Cerebellar nuclear complex (tissue), 1 donor: Measurements from ENCODE around the gene ARPC2.

Experiments used
- DNase-seq, 2 experiments: peaks; one replicate each; lab custom pipeline; 2025; lab: John Stamatoyannopoulos, UW

ARPC2 gene

DNA sequence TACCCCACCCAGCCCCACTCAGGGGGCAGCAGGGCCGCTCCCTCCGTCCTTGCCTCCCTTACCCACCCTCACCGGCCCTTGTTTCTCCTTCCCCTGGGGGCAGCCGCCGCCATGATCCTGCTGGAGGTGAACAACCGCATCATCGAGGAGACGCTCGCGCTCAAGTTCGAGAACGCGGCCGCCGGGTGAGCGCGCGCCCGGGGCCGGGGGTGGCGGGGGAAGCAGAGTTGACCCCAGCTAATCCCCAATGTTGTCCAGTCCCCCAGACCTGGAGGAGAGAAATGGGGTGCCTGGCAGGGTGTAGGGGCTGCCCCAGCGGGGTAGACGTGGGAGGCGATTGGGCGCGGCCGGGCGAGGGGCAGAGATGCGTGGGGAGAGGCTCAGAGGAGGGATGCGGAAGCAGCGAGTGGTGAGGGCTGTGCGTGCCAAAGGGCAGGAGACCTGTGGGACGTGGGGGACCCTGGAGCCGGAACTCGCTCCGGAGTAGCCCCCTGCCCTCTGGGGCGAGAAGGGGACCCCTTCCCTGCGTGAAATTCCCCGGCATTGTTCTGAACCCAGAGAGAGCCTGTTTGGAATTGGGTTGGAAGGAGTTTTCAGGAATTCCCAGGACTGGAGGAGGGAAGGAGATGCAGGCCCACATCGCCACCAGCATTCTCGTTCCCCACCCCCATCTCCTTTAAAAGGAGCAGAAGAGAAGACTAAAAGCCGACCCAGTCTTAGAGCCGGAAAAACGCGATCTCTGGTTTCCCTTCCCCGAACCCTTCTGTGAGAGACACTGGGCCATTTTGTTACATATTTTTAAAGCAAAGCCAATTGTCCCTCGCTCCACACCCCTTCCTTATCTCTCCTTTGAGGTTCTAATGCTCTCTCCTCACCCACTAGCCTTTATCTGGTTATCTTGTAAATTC, 625 bp downstream of the ARPC2 start:
- no peak for DNase-seq

DNA sequence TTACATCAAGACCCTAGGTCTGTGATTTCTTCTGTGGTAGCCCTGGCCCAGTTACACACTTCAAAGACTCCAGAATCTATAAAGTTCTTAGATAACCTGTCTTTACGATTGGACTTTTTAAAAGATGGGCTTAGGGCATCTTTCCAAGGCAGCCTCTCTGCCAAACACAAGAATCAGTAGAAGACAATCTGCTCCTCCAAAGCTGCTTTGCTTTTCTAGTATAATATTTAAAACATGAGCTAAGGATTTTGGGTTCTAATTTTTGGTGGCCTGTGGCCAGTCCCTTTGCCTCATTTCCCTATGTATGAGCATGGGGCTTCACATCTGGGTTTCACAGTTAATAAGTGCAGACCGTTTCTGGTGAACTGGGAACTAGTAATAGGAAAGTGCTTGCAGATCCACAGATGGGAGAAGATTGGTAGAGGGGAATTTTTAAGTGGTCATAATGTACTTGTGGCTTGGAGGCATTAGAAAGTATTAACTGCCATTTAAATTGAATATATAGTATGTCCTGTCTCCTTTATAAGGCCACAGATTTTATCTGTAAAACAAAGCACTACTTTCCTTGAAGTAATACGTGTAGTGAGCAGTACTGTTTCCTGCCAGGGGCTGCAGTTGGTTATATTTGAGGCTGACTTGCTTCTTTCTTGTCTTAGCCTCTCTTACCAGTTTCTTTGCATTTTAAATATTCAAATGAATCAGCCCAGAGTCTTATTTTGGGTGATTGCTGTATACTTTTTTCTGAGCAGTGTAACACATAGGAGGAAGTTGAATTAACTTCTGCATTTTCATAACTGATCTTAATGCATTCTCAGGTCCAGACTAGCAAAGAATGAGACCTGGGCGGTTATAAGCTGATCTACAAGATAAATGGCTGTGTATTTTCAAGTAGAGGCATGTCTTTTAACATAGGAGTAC, 1.5 kb downstream of the ARPC2 start:
- no peak for DNase-seq

DNA sequence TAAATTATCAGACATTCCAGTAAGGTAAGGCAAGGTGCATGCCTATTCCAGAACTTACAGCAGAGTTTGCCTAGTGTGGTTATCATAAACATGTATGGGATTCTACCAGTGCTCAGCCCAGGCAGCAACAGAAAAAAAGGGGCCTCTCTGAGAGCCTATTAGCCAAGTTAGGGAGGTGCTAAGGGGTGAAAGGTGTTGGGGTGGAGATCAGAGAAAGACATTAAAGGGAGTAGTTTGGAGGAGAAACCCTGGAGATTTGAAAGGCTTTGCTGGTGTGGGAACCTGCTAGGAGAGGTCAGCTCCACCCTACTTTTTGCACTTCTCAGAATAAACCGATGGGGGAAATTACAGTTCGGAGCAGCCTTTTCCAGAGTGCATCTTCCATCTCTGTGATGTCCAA, 2.9 kb downstream of the ARPC2 start:
- DNase-seq = no peak

DNA sequence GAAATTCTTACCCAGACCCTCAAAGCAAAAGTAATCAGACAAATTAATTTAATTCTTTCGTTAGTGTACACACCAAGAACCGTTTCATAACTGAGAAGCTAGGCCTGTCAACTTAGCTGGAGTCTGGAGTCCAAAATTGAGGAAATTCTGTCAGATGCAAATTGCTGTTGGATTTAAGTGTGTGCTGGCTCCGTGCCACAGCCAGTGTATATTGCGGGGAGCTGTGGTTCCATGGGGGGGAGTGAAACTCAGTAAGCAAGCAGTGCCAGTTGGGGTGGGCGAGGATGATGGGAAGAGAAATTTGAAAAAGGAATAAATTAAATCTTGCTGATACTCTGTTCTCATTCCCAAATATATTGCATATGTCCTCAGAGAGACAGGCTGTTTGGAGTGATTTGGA, 4.0 kb downstream of the ARPC2 start:
- no peak for DNase-seq

DNA sequence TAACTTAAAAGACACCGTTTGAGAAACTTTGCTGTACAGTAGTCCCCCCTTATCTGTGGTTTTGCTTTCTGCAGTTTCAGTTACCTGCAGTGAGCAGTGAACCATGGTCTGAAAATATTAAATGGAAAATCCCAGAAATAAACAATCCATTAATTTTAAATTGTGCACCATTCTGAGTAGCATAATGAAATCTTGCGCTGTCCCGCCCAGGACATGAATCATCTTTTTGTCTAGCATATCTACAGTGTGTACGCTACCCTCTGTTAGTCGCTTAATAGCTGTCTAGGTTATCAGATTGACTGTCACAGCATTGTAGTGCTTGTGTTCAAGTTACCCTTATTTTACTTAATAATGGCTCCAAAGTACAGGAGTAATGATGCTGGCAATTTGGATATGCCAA, 6.1 kb downstream of the ARPC2 start:
- DNase-seq = no peak

DNA sequence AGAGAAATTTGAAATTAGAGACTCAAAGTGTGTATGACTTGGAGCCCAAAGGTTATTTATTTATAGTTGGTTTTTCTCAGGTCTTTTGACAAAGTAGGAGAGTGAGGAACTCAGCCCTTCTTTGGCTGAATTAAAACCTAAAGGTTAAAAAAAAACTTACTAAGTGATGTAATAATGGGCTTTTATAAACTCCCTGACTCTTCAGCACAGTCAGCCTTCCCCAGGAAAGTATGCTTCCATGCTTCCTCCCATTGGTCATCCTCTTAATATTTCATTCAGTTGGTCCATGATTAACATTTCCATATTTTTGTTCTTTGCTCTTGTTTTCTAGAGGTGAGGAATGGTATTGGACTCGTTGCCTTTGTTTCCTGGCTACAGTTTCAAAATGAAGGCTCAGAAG, 7.2 kb downstream of the ARPC2 start:
- DNase-seq = no peak

DNA sequence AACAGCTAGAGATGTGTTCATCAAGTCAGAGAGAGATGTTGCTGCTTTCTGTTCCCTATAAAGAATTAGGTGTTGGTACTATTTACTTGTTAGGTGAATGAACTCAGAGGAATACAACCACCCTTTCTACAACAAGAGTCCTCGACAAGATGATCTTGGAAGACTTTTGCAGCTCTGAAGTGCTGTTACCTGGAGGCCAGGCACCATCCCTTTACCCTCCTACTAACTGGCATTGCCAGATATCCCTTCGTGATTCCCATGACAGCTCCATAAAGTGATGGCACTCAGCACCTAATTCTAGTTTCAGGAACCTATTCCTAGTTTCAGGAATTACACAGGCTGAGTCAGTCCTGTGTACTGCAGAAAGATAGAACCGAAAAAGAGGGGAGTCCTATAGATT, 9.9 kb downstream of the ARPC2 start:
- DNase-seq = no peak

DNA sequence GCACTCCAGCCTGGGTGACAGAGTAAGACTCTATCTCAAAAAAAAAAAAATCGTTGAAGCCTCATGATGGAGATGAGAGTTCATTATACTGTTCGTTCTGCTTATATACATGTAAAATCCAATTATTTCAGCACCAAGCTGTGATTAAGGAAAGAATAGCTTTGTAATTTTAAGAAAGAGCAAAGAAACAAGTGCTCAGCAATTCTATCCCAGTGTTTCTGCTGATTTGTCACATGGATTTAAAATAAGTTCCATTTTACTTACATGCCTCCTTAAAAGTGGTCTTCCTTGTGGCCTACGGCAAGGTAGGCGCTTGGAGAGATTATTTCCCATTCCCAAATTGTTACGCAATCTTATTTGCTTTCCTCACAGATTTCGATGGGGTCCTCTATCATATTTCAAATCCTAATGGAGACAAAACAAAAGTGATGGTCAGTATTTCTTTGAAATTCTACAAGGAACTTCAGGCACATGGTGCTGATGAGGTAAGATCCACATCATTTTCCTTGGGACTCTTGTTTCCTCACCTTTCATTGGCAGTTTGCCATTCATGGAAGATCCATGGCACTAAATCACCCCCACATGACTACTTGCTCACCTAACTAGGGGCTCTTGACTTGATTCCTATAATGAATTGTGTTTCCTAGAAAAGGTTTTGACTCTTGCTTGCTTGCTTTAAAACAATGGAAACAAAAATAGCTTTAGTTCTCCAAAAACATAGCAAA, 11.5 kb downstream of the ARPC2 start:
- DNase-seq = no peak

DNA sequence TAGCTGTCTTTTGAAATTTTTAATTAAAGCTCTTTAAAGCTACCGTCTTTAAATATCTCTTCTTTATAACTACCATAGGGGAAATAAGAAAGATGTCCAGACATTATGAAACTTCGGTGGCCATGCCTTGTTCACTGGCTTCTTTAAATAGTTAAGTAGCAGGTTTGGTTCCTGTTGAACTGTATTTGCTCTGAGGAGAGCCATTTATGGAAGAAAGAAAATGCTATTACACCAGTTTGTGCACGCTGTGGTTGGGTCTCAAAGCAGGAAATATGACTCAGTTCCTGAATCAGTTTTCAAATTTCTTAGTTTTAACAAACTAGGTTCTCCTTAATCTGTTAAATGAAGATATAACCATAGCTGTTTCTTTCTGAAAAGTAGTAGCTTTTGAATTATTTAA, 12.2 kb downstream of the ARPC2 start:
- DNase-seq = no peak

DNA sequence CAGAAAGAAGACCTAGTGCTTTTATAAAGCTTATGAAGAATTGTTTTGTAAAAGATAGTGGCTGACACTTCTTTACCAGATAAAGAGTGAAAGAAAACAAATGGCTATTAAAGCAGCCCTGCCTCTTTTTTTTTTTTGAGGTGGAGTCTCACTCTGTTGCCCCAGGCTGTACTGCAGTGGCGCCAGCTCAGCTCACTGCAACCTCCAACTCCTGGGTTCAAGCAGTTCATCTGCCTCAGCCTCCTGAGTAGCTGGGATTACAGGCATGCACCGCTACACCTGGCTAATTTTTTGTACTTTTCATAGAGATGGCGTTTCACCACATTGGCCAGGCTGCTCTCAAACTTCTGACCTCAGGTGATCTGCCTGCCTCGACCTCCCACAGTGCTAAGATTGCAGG, 12.9 kb downstream of the ARPC2 start:
- no peak for DNase-seq

DNA sequence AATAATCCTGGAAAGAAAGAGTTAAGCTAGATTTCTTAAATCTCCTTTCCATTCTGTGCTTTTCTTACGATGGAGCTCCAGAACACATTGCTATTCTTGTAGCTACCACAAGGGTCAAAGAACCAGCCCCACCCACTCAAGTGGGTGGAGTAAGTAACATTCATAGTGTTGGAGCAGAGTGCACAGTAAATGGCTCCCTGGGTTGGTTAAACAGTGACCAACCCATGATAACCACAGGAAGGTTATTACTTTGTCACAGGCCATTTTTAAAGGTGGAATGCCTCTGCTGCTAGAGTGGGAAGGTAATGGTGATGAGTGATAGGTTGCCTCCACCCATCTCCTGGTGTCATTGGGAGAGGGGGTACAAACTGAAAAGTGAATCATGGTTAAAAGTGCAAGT, 13.9 kb downstream of the ARPC2 start:
- no peak for DNase-seq

DNA sequence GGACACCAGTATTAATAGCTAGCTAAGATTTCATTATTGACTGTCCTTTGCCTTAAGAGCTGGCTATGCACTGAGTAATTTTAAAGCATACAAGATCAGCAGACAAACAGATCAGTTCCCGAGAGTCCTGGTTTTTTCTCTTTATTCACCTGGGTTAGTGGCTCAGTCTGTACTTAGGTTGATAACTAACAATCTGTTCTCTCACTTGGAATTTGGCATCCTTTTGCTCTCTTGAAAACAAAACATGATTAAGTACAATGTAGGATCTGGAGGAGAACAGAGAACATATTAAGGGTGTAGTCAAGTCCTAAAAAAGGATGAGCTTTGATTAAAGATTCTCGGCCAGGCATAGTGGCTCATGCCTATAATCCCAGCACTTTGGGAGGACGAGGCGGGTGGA, 16.6 kb downstream of the ARPC2 start:
- no peak for DNase-seq

DNA sequence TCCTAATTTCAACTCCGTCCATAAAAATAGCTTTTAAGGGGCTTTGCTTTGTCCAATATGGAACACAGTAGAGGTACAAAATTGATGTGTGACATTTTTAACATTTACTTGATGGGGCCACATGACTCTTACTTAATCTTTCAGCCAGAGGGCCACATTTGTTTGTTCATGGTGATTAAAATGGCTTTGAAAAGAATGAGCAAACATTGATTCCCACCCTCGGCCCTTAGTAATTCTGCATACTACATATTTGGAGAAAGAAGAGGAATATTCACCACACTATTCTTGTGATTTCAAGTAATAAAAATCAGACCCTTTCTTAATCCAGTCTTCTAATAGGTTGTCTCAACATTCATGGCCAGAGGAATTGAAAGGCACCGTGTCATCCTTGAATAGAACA, 17.5 kb downstream of the ARPC2 start:
- no peak for DNase-seq

DNA sequence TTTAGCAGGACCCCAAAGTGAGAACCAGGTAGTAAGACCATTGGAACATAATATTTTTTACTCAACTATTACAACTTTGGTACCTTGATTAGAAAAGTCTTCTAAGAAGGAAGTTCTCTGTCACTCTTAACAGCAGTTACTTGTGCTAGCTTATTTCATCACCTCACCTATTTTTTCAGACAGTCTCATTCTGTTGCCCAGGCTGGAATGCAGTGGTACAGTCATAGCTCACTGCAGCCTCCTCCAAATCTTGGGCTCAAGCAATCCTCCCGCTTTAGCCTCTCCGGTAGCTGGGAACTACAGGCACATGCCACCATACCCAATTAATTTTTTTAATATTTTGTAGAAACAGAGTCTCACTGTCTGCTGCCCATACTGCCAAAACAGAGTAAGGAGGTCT, 18.0 kb downstream of the ARPC2 start:
- no peak for DNase-seq

DNA sequence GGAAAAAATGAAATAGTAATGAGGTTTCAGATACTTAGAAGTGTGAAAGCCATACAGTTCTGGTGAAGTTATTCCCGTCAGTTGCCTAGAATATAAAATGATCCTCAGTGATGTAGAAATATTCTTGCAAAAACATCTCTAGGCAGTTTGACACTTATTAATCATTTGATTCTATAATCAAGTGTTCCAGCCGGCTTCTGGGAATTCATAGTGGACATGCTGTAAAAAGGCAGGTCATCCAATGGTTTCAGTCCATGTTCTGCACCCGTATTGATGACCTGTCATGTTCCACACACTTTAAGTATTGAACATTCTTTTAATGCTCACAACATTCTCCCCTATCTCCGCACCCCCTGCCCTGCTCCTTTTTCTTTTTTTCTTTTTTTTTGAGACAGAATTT, 19.8 kb downstream of the ARPC2 start:
- DNase-seq = no peak

DNA sequence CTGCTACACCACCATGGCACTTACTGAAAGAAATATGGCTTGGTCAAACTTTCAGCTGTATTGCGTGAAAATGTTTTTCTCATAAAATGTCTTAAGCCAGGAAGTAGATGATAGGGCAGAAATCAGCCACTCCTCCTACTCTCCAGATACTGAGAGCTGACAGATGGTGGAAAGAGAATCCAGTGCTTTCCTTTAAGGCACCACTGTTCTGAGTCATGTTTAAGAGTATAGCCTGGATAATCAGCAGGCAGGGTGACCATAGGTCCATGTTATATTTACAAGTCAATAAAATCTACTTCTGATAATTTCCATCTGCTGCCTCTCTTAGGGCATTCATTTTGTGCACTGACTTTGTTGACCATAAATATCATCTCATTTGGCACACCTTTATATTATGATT, 21.9 kb downstream of the ARPC2 start:
- DNase-seq = no peak

DNA sequence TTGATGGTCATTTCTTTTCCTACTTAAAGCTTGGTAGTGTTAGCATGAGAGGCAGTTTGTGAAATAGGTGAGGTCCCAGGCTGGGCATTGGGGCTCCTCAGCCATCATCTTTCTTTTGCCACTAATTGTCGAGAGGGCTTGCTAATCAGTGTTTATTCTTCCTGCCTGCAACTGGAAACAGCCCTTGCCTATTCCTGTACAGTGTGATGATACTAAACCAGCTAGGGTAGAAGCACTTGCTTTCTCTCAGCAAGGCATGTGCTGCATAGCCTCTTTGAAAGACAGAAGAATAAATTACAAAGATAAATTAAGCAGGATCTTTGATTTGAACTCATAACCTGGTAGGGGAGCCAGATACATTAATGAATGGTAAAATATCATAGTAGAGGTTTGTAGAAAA, 27.2 kb downstream of the ARPC2 start:
- DNase-seq = no peak

DNA sequence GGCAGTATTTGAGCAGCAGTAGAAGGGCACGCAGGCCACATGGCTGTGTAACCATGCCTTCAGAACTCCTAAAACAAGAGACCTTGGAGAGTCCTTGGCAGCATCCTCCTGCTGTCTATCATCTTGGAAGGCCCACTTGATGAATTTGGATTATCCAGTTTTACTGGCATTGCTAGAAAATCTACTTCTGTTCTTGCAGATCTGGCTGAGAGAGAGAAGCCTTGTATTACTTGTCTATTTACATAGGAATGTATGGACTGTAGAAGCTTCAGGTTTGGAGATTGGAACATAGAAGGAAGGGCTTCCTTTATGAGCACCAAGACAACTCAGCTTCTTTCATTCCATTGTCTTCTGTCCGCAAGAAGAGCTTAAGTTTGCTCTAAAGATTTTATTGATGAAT, 27.7 kb downstream of the ARPC2 start:
- no peak for DNase-seq

DNA sequence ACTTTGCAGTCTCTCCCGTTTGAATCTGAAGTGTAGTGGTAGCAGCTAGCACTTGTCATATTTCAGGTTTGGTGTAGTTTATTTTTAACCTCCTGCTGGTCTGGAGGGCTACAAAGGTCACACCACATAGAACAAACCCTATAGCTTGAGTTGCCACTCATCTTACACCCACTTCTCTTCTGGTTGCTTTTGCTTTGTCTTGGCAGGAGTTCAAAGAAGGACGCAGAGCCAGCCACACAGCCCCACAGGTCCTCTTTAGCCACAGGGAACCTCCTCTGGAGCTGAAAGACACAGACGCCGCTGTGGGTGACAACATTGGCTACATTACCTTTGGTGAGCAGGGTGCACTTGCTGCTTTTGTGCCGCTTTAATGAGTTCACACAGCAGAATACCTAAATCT, 28.2 kb downstream of the ARPC2 start:
- DNase-seq = no peak

DNA sequence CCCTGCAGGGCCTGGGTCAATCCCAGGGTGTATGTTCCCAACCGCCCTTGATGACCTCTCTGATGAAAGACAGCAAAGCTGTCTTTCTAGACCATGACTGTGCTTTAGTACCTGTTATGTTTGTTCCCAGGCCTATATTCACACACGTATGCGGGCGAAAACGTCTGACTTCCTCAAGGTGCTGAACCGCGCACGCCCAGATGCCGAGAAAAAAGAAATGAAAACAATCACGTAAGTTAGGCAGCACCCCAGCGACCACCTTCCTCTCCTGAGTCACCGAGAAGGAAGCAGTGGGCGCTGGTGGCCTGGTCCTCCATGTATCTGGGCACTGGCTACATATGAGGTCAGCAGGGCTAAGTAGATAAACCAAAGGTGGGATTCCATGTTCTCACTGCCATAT, 32.7 kb downstream of the ARPC2 start:
- DNase-seq = no peak

DNA sequence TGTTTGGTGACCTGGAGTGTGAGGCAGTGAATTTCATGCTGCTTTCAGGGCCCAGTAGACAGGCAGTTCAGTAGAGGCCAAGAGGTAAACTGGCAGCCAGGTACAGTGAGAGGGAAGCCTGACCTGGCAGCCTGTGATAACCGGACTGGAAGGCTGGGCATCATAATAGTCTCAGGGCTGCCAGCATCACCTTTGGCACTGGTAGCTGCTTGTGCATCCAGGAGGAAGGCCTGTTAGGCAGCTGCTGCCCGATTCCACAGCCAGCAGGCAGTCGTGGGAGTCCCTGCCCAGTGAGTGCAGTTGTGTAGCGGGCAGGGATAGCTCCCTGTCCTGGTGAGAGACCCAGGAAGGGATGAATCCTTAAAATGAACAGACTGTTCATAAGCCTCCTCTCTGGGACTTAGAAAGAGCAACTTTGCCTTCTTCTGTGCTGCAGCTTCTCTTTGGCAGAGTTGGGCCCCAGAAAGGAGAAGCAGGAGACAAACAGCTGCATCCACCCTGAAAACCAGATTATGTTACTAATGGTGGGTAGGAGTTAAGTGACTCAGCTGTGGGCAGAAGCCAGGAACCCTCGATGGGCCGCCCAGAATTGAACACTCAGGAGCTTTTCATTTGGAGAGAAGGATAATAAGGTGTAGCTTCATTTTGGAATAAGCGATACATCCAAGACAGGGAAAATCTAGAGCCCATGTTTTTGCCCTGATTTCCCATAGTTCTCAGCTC, 35.7 kb downstream of the ARPC2 start:
- DNase-seq = no peak

DNA sequence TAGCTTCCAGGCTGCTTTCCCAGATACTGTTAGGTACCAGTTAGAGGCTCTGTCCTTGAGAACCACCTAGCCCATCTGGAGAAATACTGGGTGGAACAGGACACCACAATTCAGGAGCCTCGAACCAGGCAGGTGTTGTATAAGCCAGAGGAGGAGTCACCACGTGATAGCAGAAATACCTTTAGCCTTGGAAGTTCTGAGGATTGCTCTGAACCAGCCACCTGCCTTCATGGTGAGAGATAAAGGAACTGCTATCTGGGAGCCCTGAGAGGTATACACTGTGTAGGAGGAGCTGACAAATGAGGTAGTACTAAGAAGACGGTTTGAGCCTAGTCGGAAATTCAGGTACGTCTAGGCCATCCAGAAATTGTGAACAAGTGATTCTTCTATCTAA, 36.2 kb downstream of the ARPC2 start:
- DNase-seq = no peak
